K562 (cell line): ENCODE data around the gene TP73. TPM values are rescaled to one million over a fixed set of nuclear protein-coding genes. Genes with fewer than 3 reads are reported as not detected.

ENCODE experiments used
- CBX3 ChIP-seq, 2 experiments: IDR thresholded peaks; 1 replicate in 1 of 2; 2 replicates in 1 of 2; pipeline ENCODE4 v1.6.1; 2012; ENCODE audit warnings: inconsistent platforms in 2 of 2, low read length in 2 of 2, borderline replicate concordance in 1 of 2, control low read depth in 1 of 2
- ERF ChIP-seq: fragments of 450-650 bp; formaldehyde crosslinking; IDR thresholded peaks from 2 replicates; pipeline ENCODE4 v1.4.0; 2020; ENCODE audit warnings: mild to moderate bottlenecking, mixed read lengths
- FOXA3 ChIP-seq, 2 experiments: fragments of 450-650 bp in 1 of 2; sonication (generic) in 1 of 2; formaldehyde crosslinking; IDR thresholded peaks in 1 of 2; conservative IDR thresholded peaks in 1 of 2; 2 replicates each; pipeline versions ENCODE4 v1.4.0 to v1.8.0; 2020 to 2022; ENCODE audit warnings: mild to moderate bottlenecking in 2 of 2, missing genetic modification reagents in 1 of 2
- GABPB1 ChIP-seq: sonication (generic); formaldehyde crosslinking; IDR thresholded peaks from 2 replicates; pipeline ENCODE4 v1.8.0; 2022; ENCODE audit warnings: mild to moderate bottlenecking, missing genetic modification reagents
- HDGF ChIP-seq: fragments of 450-650 bp; IDR thresholded peaks from 2 replicates; pipeline ENCODE4 v1.6.1; 2016
- JUNB ChIP-seq: fragments of 450-650 bp; formaldehyde crosslinking; conservative IDR thresholded peaks from 2 replicates; pipeline ENCODE4 v1.4.0; 2020; ENCODE audit warnings: mild to moderate bottlenecking
- LEF1 ChIP-seq: fragments of 450-650 bp; IDR thresholded peaks from 2 replicates; pipeline ENCODE4 v1.6.1; 2016; ENCODE audit warnings: mild to moderate bottlenecking
- MAZ ChIP-seq, 2 experiments: fragments of 450-650 bp in 1 of 2; sonication (generic) in 1 of 2; formaldehyde crosslinking; IDR thresholded peaks in 1 of 2; conservative IDR thresholded peaks in 1 of 2; 2 replicates each; pipeline versions ENCODE4 v1.4.0 to v1.5.0; 2020; ENCODE audit warnings: mild to moderate bottlenecking in 1 of 2, missing genetic modification reagents in 1 of 2
- PCBP2 ChIP-seq: fragments of 200-400 bp; formaldehyde crosslinking; IDR thresholded peaks from 2 replicates; pipeline ENCODE4 v1.6.1; 2018; ENCODE audit warnings: low read length, low read depth, mild to moderate bottlenecking, moderate library complexity; ENCODE audit not compliant: poor library complexity, severe bottlenecking
- RBBP5 ChIP-seq: fragments of 200-600 bp; sonication (generic); IDR thresholded peaks from 2 replicates; pipeline ENCODE4 v1.6.1; 2012; ENCODE audit warnings: borderline replicate concordance, mild to moderate bottlenecking, low read length, control low read depth, inconsistent platforms; ENCODE audit not compliant: insufficient read depth, poor library complexity, severe bottlenecking
- SOX6 ChIP-seq: fragments of 450-650 bp; IDR thresholded peaks from 2 replicates; pipeline ENCODE4 v1.6.1; 2014; ENCODE audit warnings: mild to moderate bottlenecking
- TAF9B ChIP-seq: fragments of 450-650 bp; IDR thresholded peaks from 2 replicates; pipeline ENCODE4 v1.6.1; 2018; ENCODE audit warnings: mild to moderate bottlenecking; ENCODE audit not compliant: partially characterized antibody
- U2AF1 ChIP-seq: fragments of 200-400 bp; formaldehyde crosslinking; optimal IDR thresholded peaks from 2 replicates; pipeline ENCODE3; 2017; ENCODE audit warnings: mild to moderate bottlenecking, low read depth, low read length, moderate library complexity
- YY1 ChIP-seq, 3 experiments: IDR thresholded peaks; 2 replicates each; pipeline ENCODE4 v1.6.1; 2011; ENCODE audit warnings: low read length in 2 of 3, mild to moderate bottlenecking in 2 of 3, moderate library complexity in 2 of 3, borderline replicate concordance in 1 of 3, control low read depth in 1 of 3, low read depth in 1 of 3; ENCODE audit not compliant: insufficient read depth in 3 of 3, insufficient replicate concordance in 2 of 3, control insufficient read depth in 1 of 3, insufficient read length in 1 of 3; ENCODE audit errors: extremely low read depth in 1 of 3
- ZNF174 ChIP-seq: fragments of 250-450 bp; sonication (Bioruptor Pico); IDR thresholded peaks from 2 replicates; pipeline ENCODE4 v1.4.0; 2020; ENCODE audit warnings: mild to moderate bottlenecking
- ZNF239 ChIP-seq: fragments of 250-450 bp; sonication (Bioruptor Pico); IDR thresholded peaks from 2 replicates; pipeline ENCODE4 v1.4.0; 2020; ENCODE audit warnings: mild to moderate bottlenecking
- ZNF57 ChIP-seq: fragments of 450-650 bp; formaldehyde crosslinking; IDR thresholded peaks from 2 replicates; pipeline ENCODE4 v1.4.0; 2020; ENCODE audit warnings: mild to moderate bottlenecking, moderate library complexity
- polyA plus RNA-seq, 8 experiments: library from polyadenylated mRNA; depleted of rRNA in 4 of 8; stranded (reverse) in 5 of 8; unstranded in 3 of 8; fragments of >200 nt; fragmentation: Nextera tagmentation in 2 of 8; fragmentation: Illumina TruSeq in 1 of 8; extraction: Ambion mirVana in 2 of 8; extraction: Trizol in 1 of 8; gene quantifications; 2 replicates each; pipeline versions ENCODE4 v1.2.1 to v1.2.3, GENCODE V29; 2011 to 2014; ENCODE audit warnings: inconsistent platforms in 1 of 8, missing spikeins in 1 of 8
- total RNA-seq, 7 experiments: library from RNA; depleted of rRNA in 6 of 7; stranded (reverse); fragments of >200 nt in 6 of 7; fragmentation: Illumina TruSeq in 2 of 7; extraction: Trizol in 2 of 7; gene quantifications; 2 replicates each; pipeline versions ENCODE4 v1.2.1 to v1.2.3, GENCODE V29; 2011 to 2021; ENCODE audit warnings: low replicate concordance in 1 of 7
- TF ChIP-seq, protein P1 (sequence below): fragments of 450-650 bp; IDR thresholded peaks from 2 replicates; pipeline ENCODE4 v1.6.1; 2016; ENCODE audit warnings: borderline replicate concordance
- TF ChIP-seq, protein P2 (sequence below): sonication (generic); formaldehyde crosslinking; IDR thresholded peaks from 2 replicates; pipeline ENCODE4 v1.8.1; 2023; ENCODE audit warnings: mild to moderate bottlenecking, missing genetic modification reagents

Gene TP73
- total and polyA plus RNA-seq, 9 of the 15 experiments (the other 6 are each of a cell fraction or from before 2014, with no cell fraction given): 0.07 to 1.6 (median 0.40) TPM; not detected in 2

DNA sequence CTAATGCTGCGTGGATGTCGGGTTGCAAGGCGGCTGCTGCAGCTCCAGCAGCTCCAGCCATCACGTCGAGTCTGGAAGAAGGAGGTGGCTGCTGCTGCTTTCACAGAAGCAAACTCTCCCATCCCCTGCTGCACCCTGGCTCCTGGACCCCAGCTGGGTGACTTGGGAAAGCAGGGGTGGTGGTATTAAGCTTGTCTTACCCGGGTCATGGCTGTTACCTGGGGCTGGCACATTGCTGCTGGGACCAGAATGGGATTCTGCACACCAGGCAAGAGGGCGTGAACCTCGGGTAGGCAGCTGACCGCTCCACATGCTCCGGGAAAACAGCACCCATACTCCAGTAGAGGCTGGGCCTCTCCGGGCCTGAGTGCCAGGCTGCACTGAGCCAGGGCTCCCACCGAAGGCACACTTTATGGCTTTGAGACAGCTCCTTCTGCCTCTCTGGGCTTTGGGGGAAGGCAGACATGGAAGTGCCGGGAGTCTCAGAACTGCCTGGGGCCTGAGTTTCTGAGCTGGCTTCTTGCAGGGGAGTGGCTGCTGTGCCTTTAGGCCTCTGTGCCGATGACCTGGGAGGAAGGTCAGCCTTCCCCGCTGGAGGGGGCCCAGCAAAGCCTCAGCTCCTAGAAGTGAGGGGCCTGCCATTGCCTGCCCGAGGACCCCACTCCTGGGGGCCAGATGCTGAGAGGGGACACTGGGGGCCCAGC is 121.4 kb downstream of the TP73 start (continued):
- TF ChIP-seq TAF9B (no peak), RBBP5 (peak; percentile 30), HDGF (no peak), ZNF57 (CRISPR knock-in tag) (0 out of 2 replicates have a peak, but pooled peaks have one; percentile 33), CBX3 (IDR thresholded peaks at IDR 0.05; ENCODE audit: borderline replicate concordance in 1 of 2, low read length in 2 of 2) (no peak), SOX6 (no peak), ZNF239 (CRISPR knock-in tag) (no peak), LEF1 (0 out of 2 replicates have a peak, but pooled peaks have one; percentile 32), JUNB (CRISPR knock-in tag) (0 out of 2 replicates have a peak, but pooled peaks have one; percentile 18), ZNF174 (no peak), ERF (CRISPR knock-in tag) (peak; percentile 70; the same call in 1 of the 2 replicates), YY1 (IDR thresholded peaks at IDR 0.05; ENCODE audit: borderline replicate concordance in 1 of 3, control insufficient read depth in 1 of 3, extremely low read depth in 1 of 3, insufficient read depth in 3 of 3, insufficient read length in 1 of 3, insufficient replicate concordance in 2 of 3, low read depth in 1 of 3, low read length in 2 of 3) (peak in 1 of 3 experiments; percentile 2), PCBP2 (no peak), MAZ (CRISPR knock-in tag; conservative IDR thresholded peaks at IDR 0.05 in 1 of 2, IDR thresholded peaks at IDR 0.05 in 1 of 2) (peak in 1 of 2 experiments; percentile 23; a peak in 1 of 4 replicates), FOXA3 (CRISPR knock-in tag; conservative IDR thresholded peaks at IDR 0.05 in 1 of 2, IDR thresholded peaks at IDR 0.05 in 1 of 2) (0 out of 4 replicates have a peak, but pooled peaks of 1 of the 2 experiments have one; percentile 43), U2AF1 (no peak), GABPB1 (0 out of 2 replicates have a peak, but pooled peaks have one; percentile 38)
- TF ChIP-seq, protein P1, sequence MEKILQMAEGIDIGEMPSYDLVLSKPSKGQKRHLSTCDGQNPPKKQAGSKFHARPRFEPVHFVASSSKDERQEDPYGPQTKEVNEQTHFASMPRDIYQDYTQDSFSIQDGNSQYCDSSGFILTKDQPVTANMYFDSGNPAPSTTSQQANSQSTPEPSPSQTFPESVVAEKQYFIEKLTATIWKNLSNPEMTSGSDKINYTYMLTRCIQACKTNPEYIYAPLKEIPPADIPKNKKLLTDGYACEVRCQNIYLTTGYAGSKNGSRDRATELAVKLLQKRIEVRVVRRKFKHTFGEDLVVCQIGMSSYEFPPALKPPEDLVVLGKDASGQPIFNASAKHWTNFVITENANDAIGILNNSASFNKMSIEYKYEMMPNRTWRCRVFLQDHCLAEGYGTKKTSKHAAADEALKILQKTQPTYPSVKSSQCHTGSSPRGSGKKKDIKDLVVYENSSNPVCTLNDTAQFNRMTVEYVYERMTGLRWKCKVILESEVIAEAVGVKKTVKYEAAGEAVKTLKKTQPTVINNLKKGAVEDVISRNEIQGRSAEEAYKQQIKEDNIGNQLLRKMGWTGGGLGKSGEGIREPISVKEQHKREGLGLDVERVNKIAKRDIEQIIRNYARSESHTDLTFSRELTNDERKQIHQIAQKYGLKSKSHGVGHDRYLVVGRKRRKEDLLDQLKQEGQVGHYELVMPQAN: peak; percentile 76
- TF ChIP-seq, protein P2, sequence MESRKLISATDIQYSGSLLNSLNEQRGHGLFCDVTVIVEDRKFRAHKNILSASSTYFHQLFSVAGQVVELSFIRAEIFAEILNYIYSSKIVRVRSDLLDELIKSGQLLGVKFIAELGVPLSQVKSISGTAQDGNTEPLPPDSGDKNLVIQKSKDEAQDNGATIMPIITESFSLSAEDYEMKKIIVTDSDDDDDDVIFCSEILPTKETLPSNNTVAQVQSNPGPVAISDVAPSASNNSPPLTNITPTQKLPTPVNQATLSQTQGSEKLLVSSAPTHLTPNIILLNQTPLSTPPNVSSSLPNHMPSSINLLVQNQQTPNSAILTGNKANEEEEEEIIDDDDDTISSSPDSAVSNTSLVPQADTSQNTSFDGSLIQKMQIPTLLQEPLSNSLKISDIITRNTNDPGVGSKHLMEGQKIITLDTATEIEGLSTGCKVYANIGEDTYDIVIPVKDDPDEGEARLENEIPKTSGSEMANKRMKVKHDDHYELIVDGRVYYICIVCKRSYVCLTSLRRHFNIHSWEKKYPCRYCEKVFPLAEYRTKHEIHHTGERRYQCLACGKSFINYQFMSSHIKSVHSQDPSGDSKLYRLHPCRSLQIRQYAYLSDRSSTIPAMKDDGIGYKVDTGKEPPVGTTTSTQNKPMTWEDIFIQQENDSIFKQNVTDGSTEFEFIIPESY (CRISPR knock-in tag): no peak
